ENCODE results near the gene SFMBT2.

DNA sequence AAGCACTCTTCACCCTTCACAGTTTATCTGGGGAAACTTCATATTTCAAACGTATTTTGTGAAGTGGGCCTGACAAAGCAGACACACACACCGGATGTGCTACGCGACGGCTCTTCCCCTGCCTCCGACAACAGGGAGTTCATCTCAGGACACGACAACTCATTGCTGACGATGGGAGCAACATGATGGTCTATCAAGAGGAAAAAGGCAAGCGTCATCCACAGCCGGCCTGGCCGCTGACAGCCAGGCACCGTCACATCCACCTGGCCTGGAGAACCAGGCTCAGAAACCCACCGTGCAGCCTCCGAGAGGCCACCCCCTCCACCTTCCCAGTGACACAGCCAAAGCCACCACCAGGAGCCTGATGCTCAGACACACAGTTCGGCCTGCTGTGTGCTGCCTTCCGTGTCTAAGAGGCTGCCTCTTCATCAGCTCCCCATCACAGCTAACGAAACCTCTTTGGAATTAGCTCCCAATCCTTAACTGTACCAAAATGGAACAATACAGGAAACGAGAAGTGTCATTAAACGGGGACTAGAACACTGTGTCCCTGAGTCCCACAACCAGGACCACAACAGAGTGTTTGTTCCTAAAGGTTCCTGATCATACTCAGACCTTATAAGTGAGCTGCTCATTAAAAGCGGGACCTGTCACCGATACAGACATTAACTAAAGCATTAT lies 76.7 kb downstream of the SFMBT2 start:
- TF ChIP-seq, protein P1, sequence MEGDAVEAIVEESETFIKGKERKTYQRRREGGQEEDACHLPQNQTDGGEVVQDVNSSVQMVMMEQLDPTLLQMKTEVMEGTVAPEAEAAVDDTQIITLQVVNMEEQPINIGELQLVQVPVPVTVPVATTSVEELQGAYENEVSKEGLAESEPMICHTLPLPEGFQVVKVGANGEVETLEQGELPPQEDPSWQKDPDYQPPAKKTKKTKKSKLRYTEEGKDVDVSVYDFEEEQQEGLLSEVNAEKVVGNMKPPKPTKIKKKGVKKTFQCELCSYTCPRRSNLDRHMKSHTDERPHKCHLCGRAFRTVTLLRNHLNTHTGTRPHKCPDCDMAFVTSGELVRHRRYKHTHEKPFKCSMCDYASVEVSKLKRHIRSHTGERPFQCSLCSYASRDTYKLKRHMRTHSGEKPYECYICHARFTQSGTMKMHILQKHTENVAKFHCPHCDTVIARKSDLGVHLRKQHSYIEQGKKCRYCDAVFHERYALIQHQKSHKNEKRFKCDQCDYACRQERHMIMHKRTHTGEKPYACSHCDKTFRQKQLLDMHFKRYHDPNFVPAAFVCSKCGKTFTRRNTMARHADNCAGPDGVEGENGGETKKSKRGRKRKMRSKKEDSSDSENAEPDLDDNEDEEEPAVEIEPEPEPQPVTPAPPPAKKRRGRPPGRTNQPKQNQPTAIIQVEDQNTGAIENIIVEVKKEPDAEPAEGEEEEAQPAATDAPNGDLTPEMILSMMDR (IDR thresholded peaks at IDR 0.05): no peak
- no peak for TF ChIP-seq ZFX (IDR thresholded peaks at IDR 0.05; ENCODE audit: borderline replicate concordance)
